Naive thymus-derived CD8-positive, alpha-beta T cell (primary cell): ENCODE measurements around the gene NKX3-2. TPM values are rescaled to one million over a fixed set of nuclear protein-coding genes. Genes with fewer than 3 reads are reported as not detected.

ENCODE experiments used
- ATAC-seq, 2 donors: fragments of 150-1000 bp; cut with Tn5 transposase in 1 of 2; sonication (Bioruptor Pico), chemical (Tn5 transposase) in 1 of 2; 1 replicate in 1 of 2; 2 replicates in 1 of 2; pipeline ENCODE4 v1.10.0; 2021; ENCODE audit warnings: mild to moderate bottlenecking in 2 of 2, moderate library complexity in 2 of 2
- POLR2A ChIA-PET: fragments of 350-600 bp; sonication (Branson Sonifier 250); formaldehyde crosslinking; loops from one replicate; lab custom pipeline; 2021; ENCODE audit warnings: antibody characterized with exemption; lab: Charles Lee
- DNase-seq, 10 donors: peaks; one replicate each; pipeline versions ENCODE4 v3.0.0 to v3.0.0-alpha.2; 2020 to 2022
- H3K27ac Mint-ChIP-seq, 10 donors: one replicate each; pipeline ENCODE4 v1.8.0; 2020 to 2022; ENCODE audit warnings: mild to moderate bottlenecking in 10 of 10, mixed read lengths in 10 of 10, moderate library complexity in 4 of 10, inconsistent platforms in 1 of 10
- H3K27me3 Mint-ChIP-seq, 5 donors: one replicate each; pipeline ENCODE4 v1.8.0; 2021 to 2022; ENCODE audit warnings: mixed read lengths in 5 of 5
- H3K36me3 Mint-ChIP-seq, 3 donors: one replicate each; pipeline ENCODE4 v1.8.0; 2020 to 2022; ENCODE audit warnings: mixed read lengths in 3 of 3, mild to moderate bottlenecking in 2 of 3, inconsistent platforms in 1 of 3
- H3K4me1 Mint-ChIP-seq, 4 donors: one replicate each; pipeline ENCODE4 v1.8.0; 2021 to 2022; ENCODE audit warnings: mixed read lengths in 4 of 4
- H3K4me3 Mint-ChIP-seq, 10 donors: one replicate each; pipeline ENCODE4 v1.8.0; 2020 to 2022; ENCODE audit warnings: mild to moderate bottlenecking in 10 of 10, mixed read lengths in 10 of 10, moderate library complexity in 6 of 10, inconsistent platforms in 1 of 10
- H3K9me3 Mint-ChIP-seq, 9 donors: one replicate each; pipeline ENCODE4 v1.8.0; 2020 to 2022; ENCODE audit warnings: mixed read lengths in 9 of 9, mild to moderate bottlenecking in 3 of 9, inconsistent platforms in 1 of 9, moderate library complexity in 1 of 9
- polyA plus RNA-seq, 3 donors: library from polyadenylated mRNA; unstranded; fragments of 300-500 nt; fragmentation: Illumina TruSeq; gene quantifications; one replicate each; pipeline ENCODE4 v1.2.3, GENCODE V29; 2021
- total RNA-seq, 8 experiments: library from RNA in 2 of 8; stranded (reverse) in 2 of 8; gene quantifications; one replicate each; pipeline ENCODE4 v1.2.3 and lab custom pipeline; 2021 to 2026

NKX3-2 gene
- total and polyA plus RNA-seq, 5 experiments from 2014 or later: not detected

- Mint-ChIP-seq H3K27me3 (peaks cover 12 to 22% (median 15%) of the 10 kb centered on the region in 5 donors), H3K36me3 (peaks cover 0 to 5% (median 3%) of the 10 kb centered on the region in 3 donors), H3K9me3 (peaks cover 0 to 2% (median 0%) of the 10 kb centered on the region in 9 donors), H3K4me1 (no peaks in the 10 kb centered on the region), H3K27ac (no peak overlapping the region), H3K4me3 (no peak overlapping the region)
- ATAC-seq: no peak
- POLR2A ChIA-PET: interaction anchor here (0.6 kb wide), 1 partner anchor 17 kb away, joined by 3 read pairs; no protein-coding TSS in a partner anchor
- no peak for DNase-seq
Observed at GRCh38 chr4:13558881-13559280, 14.6 kb upstream of the NKX3-2 start.

GRCh38 chr4:13555325-13555724 lies 11.0 kb upstream of the NKX3-2 start:
- no peak overlapping the region for H3K27ac Mint-ChIP-seq
- H3K27me3 Mint-ChIP-seq: peaks cover 34 to 53% (median 43%) of the 10 kb centered on the region in 5 donors
- no peak overlapping the region for H3K4me3 Mint-ChIP-seq
- H3K4me1 Mint-ChIP-seq: no peaks in the 10 kb centered on the region
- peaks cover 0 to 3% (median 0%) of the 10 kb centered on the region in 3 donors for H3K36me3 Mint-ChIP-seq
- POLR2A ChIA-PET: no interaction called here
- DNase-seq (no peak), ATAC-seq (no peak)
- peaks cover 0 to 10% (median 0%) of the 10 kb centered on the region in 9 donors for H3K9me3 Mint-ChIP-seq

GRCh38 chr4:13553081-13553480 lies 8.8 kb upstream of the NKX3-2 start:
- Mint-ChIP-seq H3K4me3 (no peak overlapping the region), H3K27me3 (peaks cover 43 to 70% (median 52%) of the 10 kb centered on the region in 5 donors), H3K4me1 (peaks cover 0 to 11% (median 9%) of the 10 kb centered on the region in 4 donors), H3K9me3 (peaks cover 0 to 7% (median 0%) of the 10 kb centered on the region in 9 donors), H3K36me3 (no peaks in the 10 kb centered on the region), H3K27ac (no peak overlapping the region)
- ATAC-seq: no peak
- DNase-seq: no peak
- POLR2A ChIA-PET: interaction anchor here (0.5 kb wide), 1 partner anchor 146 kb away, joined by 3 read pairs; no protein-coding TSS in a partner anchor

- POLR2A ChIA-PET: no interaction called here
- DNase-seq (peak; percentile 53 to 90 (median 76)), ATAC-seq (peak; percentile 56 to 60)
- no peak overlapping the region for H3K27ac Mint-ChIP-seq
- peaks cover 6 to 30% (median 29%) of the 10 kb centered on the region in 4 donors for H3K4me1 Mint-ChIP-seq
- peaks cover 0 to 16% (median 6%) of the 10 kb centered on the region in 9 donors for H3K9me3 Mint-ChIP-seq
- peaks cover 0 to 10% (median 8%) of the 10 kb centered on the region in 3 donors for H3K36me3 Mint-ChIP-seq
- H3K4me3 Mint-ChIP-seq: peak overlapping the region; percentile 39 to 73 (median 56)
- peaks cover 52 to 79% (median 65%) of the 10 kb centered on the region in 5 donors for H3K27me3 Mint-ChIP-seq
Observed at GRCh38 chr4:13548984-13549546, 4.8 kb upstream of the NKX3-2 start.

GRCh38 chr4:13548059-13548983 lies 4.0 kb upstream of the NKX3-2 start:
- peaks cover 0 to 10% (median 8%) of the 10 kb centered on the region in 3 donors for H3K36me3 Mint-ChIP-seq
- DNase-seq: no peak
- peaks cover 0 to 16% (median 6%) of the 10 kb centered on the region in 9 donors for H3K9me3 Mint-ChIP-seq
- H3K4me3 Mint-ChIP-seq: peak overlapping the region; percentile 53 to 89 (median 62)
- POLR2A ChIA-PET: no interaction called here
- ATAC-seq: peak; percentile 6 to 23
- peaks cover 51 to 78% (median 69%) of the 10 kb centered on the region in 5 donors for H3K27me3 Mint-ChIP-seq
- H3K27ac Mint-ChIP-seq: no peak overlapping the region
- H3K4me1 Mint-ChIP-seq: peaks cover 6 to 35% (median 33%) of the 10 kb centered on the region in 4 donors

- Mint-ChIP-seq H3K27ac (no peak overlapping the region), H3K9me3 (peaks cover 0 to 14% (median 6%) of the 10 kb centered on the region in 9 donors), H3K36me3 (peaks cover 0 to 10% (median 8%) of the 10 kb centered on the region in 3 donors), H3K4me1 (peaks cover 9 to 42% (median 39%) of the 10 kb centered on the region in 4 donors), H3K27me3 (peaks cover 52 to 80% (median 71%) of the 10 kb centered on the region in 5 donors), H3K4me3 (peak overlapping the region; percentile 20 to 89 (median 69))
- ATAC-seq (peak; percentile 12 to 48), DNase-seq (peak in 4 of 10 donors; percentile 36 to 46 (median 42))
- POLR2A ChIA-PET: no interaction called here
Observed at GRCh38 chr4:13547485-13548041, 3.3 kb upstream of the NKX3-2 start.

GRCh38 chr4:13546941-13547484 lies 2.7 kb upstream of the NKX3-2 start:
- no peak for DNase-seq
- Mint-ChIP-seq H3K4me1 (peaks cover 9 to 44% (median 40%) of the 10 kb centered on the region in 4 donors), H3K27ac (peak overlapping the region in 2 of 10 donors; percentile 38 to 84), H3K9me3 (peaks cover 0 to 12% (median 6%) of the 10 kb centered on the region in 9 donors), H3K4me3 (peak overlapping the region; percentile 71 to 90 (median 84)), H3K27me3 (peaks cover 49 to 81% (median 67%) of the 10 kb centered on the region in 5 donors), H3K36me3 (peaks cover 0 to 10% (median 8%) of the 10 kb centered on the region in 3 donors)
- peak; percentile 5 to 9 for ATAC-seq
- POLR2A ChIA-PET: no interaction called here

- Mint-ChIP-seq H3K27me3 (peaks cover 46 to 81% (median 62%) of the 10 kb centered on the region in 5 donors), H3K4me1 (peaks cover 9 to 51% (median 42%) of the 10 kb centered on the region in 4 donors), H3K9me3 (peaks cover 0 to 10% (median 5%) of the 10 kb centered on the region in 9 donors), H3K27ac (peak overlapping the region in 1 of 10 donors; percentile 84), H3K36me3 (peaks cover 0 to 10% (median 8%) of the 10 kb centered on the region in 3 donors), H3K4me3 (peak overlapping the region; percentile 71 to 90 (median 84))
- no peak for DNase-seq
- no peak for ATAC-seq
- POLR2A ChIA-PET: no interaction called here
Observed at GRCh38 chr4:13546142-13546940, 2.0 kb upstream of the NKX3-2 start.

GRCh38 chr4:13545394-13545808 lies 1.1 kb upstream of the NKX3-2 start:
- H3K27me3 Mint-ChIP-seq: peaks cover 42 to 81% (median 60%) of the 10 kb centered on the region in 5 donors
- H3K4me1 Mint-ChIP-seq: peaks cover 11 to 60% (median 47%) of the 10 kb centered on the region in 4 donors
- H3K9me3 Mint-ChIP-seq: peaks cover 0 to 10% (median 5%) of the 10 kb centered on the region in 9 donors
- POLR2A ChIA-PET: no interaction called here
- ATAC-seq (no peak), DNase-seq (no peak)
- H3K27ac Mint-ChIP-seq: no peak overlapping the region
- peak overlapping the region; percentile 65 to 87 (median 83) for H3K4me3 Mint-ChIP-seq
- peaks cover 0 to 14% (median 8%) of the 10 kb centered on the region in 3 donors for H3K36me3 Mint-ChIP-seq

- peaks cover 0 to 14% (median 8%) of the 10 kb centered on the region in 3 donors for H3K36me3 Mint-ChIP-seq
- H3K27me3 Mint-ChIP-seq: peaks cover 44 to 83% (median 59%) of the 10 kb centered on the region in 5 donors
- H3K9me3 Mint-ChIP-seq: peaks cover 0 to 12% (median 5%) of the 10 kb centered on the region in 9 donors
- peaks cover 11 to 64% (median 52%) of the 10 kb centered on the region in 4 donors for H3K4me1 Mint-ChIP-seq
- peak in 1 of 2 donors; percentile 26 for ATAC-seq
- no peak overlapping the region for H3K27ac Mint-ChIP-seq
- POLR2A ChIA-PET: no interaction called here
- DNase-seq: no peak
- peak overlapping the region; percentile 65 to 87 (median 83) for H3K4me3 Mint-ChIP-seq
Observed at GRCh38 chr4:13544606-13545393, 492 bp upstream of the NKX3-2 start.
